T-helper 2 cell treated with Interferon-gamma antibody and Interleukin-4, amounts not matched to agents 5 μg/mL and 100 μg/mL, for 36 hours (primary cell): ENCODE data around the gene MAS1.
"Not testable (repeated sequence)": the region's sequence is repeated elsewhere in the genome, so short reads cannot be mapped to it uniquely, and the experiment has no call there.

Experiments
- DNase-seq: peaks from one replicate; pipeline ENCODE4 v3.0.0; 2021; ENCODE audit warnings: low spot score
- H3K27ac Mint-ChIP-seq: one replicate; pipeline ENCODE4 v1.8.0; 2021; ENCODE audit warnings: mild to moderate bottlenecking, mixed read lengths
- H3K27me3 Mint-ChIP-seq: one replicate; pipeline ENCODE4 v1.8.0; 2021; ENCODE audit warnings: low read depth, mixed read lengths
- H3K36me3 Mint-ChIP-seq: one replicate; pipeline ENCODE4 v1.8.0; 2021; ENCODE audit warnings: low read depth, mixed read lengths
- H3K4me1 Mint-ChIP-seq: one replicate; pipeline ENCODE4 v1.8.0; 2021; ENCODE audit warnings: low read depth, mixed read lengths
- H3K4me3 Mint-ChIP-seq: one replicate; pipeline ENCODE4 v1.8.0; 2022; ENCODE audit warnings: mild to moderate bottlenecking, moderate library complexity, mixed read lengths
- H3K9me3 Mint-ChIP-seq: one replicate; pipeline ENCODE4 v1.8.0; 2021; ENCODE audit warnings: mixed read lengths

Gene MAS1

DNA sequence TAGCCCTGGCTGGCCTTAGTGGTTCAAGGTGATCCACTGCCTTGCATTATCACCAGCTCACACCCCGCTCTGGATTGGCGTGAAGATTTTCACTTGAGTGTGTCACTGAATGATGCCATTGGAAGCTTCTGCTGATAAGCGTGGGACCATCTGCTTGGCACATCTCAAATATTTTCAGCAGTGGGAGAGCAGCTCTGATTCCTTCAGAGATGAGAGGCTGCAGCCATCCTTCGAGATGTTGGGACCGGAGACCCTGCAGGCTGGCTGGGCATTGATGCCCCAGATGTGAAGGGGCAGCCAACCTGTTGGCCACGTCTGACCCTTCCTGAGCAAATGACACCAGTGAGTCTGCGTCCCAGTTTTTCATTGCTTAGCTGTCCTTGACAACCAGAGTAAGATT is at the start of gene MAS1:
Gene MAS1 (plus strand): TSS at position 197 of the 400 bp plus-strand sequence. CDS start 15,968 bp downstream, outside the sequence.
- Mint-ChIP-seq H3K4me1 (no peaks in the 10 kb centered on the region), H3K4me3 (no peak within 1 kb of the TSS), H3K36me3 (no peaks in the 10 kb centered on the region), H3K9me3 (no peaks in the 10 kb centered on the region), H3K27me3 (peaks cover 54% of the 10 kb centered on the region), H3K27ac (no peak within 1 kb of the TSS)
- DNase-seq, result no peak

DNA sequence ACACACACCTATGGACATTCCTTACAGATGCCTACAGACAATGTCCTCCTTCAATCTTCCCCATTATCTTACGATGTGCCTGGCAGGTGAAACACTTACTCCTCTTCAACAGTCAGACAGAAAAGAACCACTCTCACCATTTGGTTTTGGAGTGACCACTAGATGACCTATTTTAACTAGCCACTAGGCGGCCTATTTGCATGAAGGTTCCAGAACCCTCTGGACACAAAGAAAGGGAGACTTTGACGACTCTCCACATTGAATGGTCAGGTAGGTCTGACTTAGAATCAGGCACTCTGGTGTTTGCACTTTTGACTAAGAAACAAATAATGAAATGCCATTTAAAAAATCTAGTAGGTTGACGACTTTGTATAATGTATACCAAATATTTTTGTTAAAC is 48.8 kb upstream of the MAS1 start:
- DNase-seq, result no peak
- H3K36me3 Mint-ChIP-seq, result no peaks in the 10 kb centered on the region
- peaks cover 12% of the 10 kb centered on the region for H3K27me3 Mint-ChIP-seq
- no peaks in the 10 kb centered on the region for H3K9me3 Mint-ChIP-seq
- no peak overlapping the region for H3K27ac Mint-ChIP-seq
- peaks cover 1% of the 10 kb centered on the region for H3K4me1 Mint-ChIP-seq
- H3K4me3 Mint-ChIP-seq, result no peak overlapping the region

DNA sequence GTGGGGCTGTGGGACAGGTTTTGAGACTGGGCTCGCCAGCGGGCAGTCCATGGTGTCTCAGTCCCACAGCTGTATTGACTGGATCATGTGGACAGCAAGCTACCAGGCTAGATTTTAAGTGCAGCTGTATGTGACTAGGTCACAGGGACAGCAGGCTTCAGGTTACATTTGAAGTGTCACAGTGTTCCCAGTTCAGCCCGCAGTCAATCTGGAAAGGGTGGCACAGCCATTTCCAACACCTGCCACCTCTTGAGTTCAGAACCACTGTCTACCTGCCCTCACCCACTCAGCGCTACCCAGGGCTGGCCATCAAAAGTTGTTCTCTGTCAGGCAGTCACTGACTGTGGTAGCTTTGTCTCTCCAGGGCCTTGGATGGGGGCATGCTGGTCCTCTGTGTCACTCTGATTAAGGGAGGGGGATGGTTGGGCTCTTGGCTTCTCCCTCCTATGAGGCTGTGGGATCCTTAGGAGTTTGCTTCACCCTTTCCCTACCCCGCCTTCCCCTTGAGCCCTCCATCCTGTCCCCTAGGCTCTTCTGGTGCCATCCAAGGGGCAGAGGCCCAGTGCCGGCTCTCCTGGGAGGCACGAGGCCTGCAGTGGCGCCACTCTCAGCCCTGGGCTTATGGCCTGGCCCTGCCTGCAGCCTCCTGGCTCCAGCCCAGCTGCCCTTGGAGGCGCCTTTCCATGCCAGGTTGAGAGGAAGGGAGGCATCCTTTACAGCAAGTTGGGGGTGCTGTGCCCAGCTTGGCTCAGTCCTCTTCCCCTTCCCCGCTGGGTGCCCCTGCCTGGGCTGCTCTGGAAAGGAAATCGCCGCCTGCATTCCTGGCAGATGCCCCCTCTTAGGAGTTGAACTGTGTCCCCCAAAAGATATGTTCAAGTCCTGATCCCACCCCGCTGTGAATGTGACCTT is 45.8 kb upstream of the MAS1 start:
- peaks cover 1% of the 10 kb centered on the region for H3K4me1 Mint-ChIP-seq
- H3K36me3 Mint-ChIP-seq, result no peaks in the 10 kb centered on the region
- no peak overlapping the region for H3K27ac Mint-ChIP-seq
- H3K9me3 Mint-ChIP-seq, result peaks cover 12% of the 10 kb centered on the region
- no peak for DNase-seq
- H3K27me3 Mint-ChIP-seq, result peaks cover 8% of the 10 kb centered on the region
- no peak overlapping the region for H3K4me3 Mint-ChIP-seq

DNA sequence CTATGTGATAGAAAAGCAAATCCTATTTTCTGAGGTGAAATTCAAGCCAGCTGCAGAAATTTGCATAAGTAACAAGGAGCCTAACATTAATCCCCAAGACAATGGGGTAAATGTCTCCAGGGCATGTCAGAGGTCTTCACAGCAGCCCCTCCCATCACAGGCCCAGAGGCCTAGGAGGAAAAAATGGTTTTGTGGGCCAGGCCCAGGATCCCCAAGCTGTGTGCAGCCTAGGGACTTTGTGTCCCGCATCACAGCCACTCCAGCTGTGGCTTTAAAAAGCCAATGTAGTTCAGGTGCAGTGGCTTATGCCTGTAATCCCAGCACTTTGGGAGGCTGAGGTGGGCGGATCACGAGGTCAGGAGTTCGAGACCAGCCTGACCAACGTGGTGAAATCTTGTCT is 42.2 kb upstream of the MAS1 start:
- not testable (repeated sequence) for H3K27me3 Mint-ChIP-seq, DNase-seq, H3K4me3 Mint-ChIP-seq, H3K36me3 Mint-ChIP-seq, H3K4me1 Mint-ChIP-seq, H3K27ac Mint-ChIP-seq
- H3K9me3 Mint-ChIP-seq, result peaks cover 14% of the 10 kb centered on the region

DNA sequence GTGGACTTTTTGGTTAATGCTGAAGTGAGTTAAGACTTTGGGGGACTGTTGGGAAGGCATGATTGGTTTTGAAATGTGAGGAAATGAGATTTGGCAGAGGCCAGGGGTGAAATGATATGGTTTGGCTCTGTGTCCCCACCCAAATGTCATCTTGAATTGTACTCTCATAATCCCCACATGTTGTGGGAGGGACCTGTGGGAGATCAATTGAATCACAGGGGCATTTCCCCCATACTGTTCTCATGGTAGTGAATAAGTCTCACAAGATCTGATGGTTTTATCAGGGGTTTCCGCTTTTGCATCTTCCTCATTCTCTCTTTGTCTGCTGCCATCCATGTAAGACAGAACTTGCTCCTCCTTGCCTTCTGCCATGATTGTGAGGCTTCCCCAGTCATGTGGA is 40.9 kb upstream of the MAS1 start:
- peaks cover 14% of the 10 kb centered on the region for H3K9me3 Mint-ChIP-seq
- not testable (repeated sequence) for H3K27me3 Mint-ChIP-seq, H3K4me1 Mint-ChIP-seq, H3K27ac Mint-ChIP-seq, H3K4me3 Mint-ChIP-seq, H3K36me3 Mint-ChIP-seq, DNase-seq

DNA sequence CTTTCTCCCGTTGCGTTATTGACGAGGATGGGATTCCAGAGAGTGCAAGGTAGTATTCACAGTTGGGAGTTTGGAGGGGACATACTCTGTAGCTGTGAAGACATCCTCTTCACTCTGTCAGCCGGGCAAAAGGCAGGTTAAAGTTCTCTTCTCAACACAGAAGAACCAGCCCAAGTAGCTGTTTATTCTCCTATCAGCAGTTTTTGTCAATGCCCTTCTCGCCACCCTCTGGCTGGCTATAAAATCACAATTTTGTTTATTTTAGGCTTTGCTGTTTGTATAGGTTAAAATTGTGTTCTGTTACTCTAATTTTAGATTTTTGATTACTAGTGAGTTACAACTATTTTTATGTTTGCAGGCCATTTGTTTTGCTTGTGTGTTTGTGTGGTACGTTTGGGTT is 37.9 kb upstream of the MAS1 start:
- H3K27ac Mint-ChIP-seq, result no peak overlapping the region
- no peaks in the 10 kb centered on the region for H3K36me3 Mint-ChIP-seq
- DNase-seq, result no peak
- H3K4me3 Mint-ChIP-seq, result no peak overlapping the region
- peaks cover 29% of the 10 kb centered on the region for H3K27me3 Mint-ChIP-seq
- no peaks in the 10 kb centered on the region for H3K4me1 Mint-ChIP-seq
- H3K9me3 Mint-ChIP-seq, result peaks cover 13% of the 10 kb centered on the region

DNA sequence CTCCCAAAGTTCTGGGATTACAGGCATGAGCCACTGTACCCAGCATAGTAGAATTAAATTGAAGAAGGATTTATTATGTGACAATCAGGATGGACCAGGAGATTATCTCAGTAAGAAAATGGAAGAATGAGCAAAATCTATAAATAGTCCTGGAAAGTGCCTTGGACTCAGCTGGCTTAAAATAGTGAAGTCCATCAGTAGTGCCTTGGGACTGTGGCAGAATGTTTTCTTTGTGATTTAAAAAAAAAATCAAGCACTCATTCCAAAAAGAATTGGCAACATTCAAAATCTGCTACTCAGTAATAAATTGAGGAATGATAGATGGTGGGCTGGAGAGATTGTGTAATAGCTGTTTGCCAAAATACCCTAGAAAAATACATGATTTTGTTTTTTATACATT is 37.0 kb upstream of the MAS1 start:
- Mint-ChIP-seq H3K4me3 (no peak overlapping the region), H3K27me3 (peaks cover 34% of the 10 kb centered on the region), H3K36me3 (no peaks in the 10 kb centered on the region), H3K27ac (no peak overlapping the region), H3K9me3 (peaks cover 7% of the 10 kb centered on the region), H3K4me1 (no peaks in the 10 kb centered on the region)
- DNase-seq, result no peak

DNA sequence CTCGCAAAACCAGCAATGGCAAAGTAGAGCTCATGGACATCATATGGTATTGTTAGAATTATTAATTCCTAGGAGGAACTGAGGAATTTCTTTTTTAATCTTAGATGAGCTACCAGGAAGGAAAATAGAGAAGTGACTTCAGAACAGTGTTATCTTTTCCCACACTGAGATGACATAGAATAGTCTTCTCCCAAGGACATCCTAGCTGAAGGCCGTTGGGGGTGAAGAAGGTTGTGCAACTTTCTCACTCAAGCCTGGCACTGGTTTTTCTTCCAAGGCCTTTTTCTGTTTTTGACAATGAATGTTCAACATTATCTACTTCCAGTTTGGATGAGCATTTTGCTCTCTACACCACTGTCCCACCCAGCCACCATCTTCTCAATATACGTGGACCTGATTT is 35.8 kb upstream of the MAS1 start:
- no peak overlapping the region for H3K4me3 Mint-ChIP-seq
- H3K27me3 Mint-ChIP-seq, result peaks cover 38% of the 10 kb centered on the region
- H3K4me1 Mint-ChIP-seq, result no peaks in the 10 kb centered on the region
- H3K27ac Mint-ChIP-seq, result no peak overlapping the region
- no peaks in the 10 kb centered on the region for H3K36me3 Mint-ChIP-seq
- H3K9me3 Mint-ChIP-seq, result peaks cover 3% of the 10 kb centered on the region
- no peak for DNase-seq

DNA sequence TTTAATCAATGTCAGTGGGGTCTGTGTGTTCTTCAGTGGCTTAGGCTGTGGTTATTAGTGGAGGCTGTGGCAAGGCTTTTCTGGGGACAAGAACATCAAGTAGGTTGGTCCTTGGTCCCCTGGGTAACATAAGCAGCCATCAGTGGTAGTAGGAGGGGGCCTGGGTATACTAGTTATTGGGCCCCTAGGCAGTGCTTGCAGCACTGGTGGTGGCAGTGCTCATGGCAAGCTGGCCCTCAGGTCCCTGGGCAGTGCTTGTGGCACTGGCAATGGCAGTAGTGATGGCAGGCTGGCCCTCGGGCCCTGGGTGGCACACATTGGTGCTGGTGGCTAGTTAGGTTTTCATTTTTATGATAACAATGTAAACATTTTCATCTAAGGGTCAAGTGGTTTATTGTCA is 32.5 kb upstream of the MAS1 start:
- no peaks in the 10 kb centered on the region for H3K9me3 Mint-ChIP-seq
- no peak overlapping the region for H3K27ac Mint-ChIP-seq
- H3K36me3 Mint-ChIP-seq, result no peaks in the 10 kb centered on the region
- DNase-seq, result no peak
- H3K4me1 Mint-ChIP-seq, result peaks cover 9% of the 10 kb centered on the region
- H3K27me3 Mint-ChIP-seq, result peaks cover 46% of the 10 kb centered on the region
- H3K4me3 Mint-ChIP-seq, result no peak overlapping the region

DNA sequence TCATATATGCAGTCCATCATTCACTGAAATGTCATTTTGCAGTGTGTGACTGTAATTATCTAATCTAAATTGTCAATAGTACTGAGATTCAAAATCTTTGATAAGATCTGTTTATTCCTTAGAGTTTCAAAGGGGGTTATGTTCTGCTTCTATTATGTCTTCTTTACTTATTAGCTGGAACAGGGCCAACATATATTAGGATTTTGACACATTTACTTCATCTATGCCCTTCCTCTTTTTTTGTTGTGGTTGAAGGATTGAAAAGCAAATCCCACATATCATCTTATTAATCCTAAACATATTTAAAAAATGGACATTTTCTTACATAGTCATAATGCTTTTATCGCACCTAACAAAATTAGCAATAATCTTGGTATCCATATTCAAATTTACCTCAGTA is 30.3 kb upstream of the MAS1 start:
- no peak for DNase-seq
- peaks cover 9% of the 10 kb centered on the region for H3K4me1 Mint-ChIP-seq
- H3K27me3 Mint-ChIP-seq, result peaks cover 42% of the 10 kb centered on the region
- no peaks in the 10 kb centered on the region for H3K36me3 Mint-ChIP-seq
- H3K9me3 Mint-ChIP-seq, result no peaks in the 10 kb centered on the region
- no peak overlapping the region for H3K4me3 Mint-ChIP-seq
- no peak overlapping the region for H3K27ac Mint-ChIP-seq

DNA sequence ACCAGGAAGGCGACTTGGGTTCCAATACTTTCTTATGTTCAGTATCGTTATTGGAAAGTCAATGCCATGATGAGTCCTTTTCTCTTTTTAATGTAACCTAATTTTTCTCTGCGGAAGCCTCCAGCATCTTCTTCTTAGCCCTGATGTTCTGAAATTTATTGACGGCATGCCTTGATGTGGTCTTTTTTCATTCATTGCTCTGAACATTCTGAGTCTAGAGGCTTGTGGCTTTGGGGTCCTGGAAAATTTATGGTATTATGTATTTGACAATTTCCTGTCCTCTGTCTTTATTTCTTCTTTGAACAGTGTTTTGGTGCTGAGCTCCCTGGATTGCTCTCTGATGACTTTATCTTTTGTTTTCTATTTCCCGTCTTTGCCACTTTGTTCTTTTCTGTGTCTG is 28.7 kb upstream of the MAS1 start:
- Mint-ChIP-seq H3K27me3 (peaks cover 31% of the 10 kb centered on the region), H3K9me3 (no peaks in the 10 kb centered on the region), H3K4me1 (peaks cover 9% of the 10 kb centered on the region), H3K4me3 (no peak overlapping the region), H3K36me3 (no peaks in the 10 kb centered on the region), H3K27ac (no peak overlapping the region)
- DNase-seq, result no peak

DNA sequence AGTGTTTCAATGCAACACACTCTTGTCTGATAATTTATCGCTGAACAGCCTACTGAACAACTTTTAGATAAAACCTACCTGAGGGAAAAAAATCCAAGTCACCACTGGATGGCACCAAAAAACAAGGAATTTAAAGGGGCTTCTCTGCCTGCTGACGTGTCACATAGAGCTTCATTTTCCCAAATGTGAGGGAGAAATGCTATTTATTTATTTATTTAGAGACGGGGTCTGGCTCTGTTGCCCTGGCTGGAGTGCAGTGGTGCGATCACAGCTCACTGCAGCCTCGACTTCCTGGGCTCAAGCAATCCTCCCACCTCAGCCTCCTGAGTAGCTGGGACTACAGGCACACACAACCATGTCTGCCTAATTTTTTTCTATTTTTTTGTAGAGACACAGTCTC is 27.4 kb upstream of the MAS1 start:
- not testable (repeated sequence) for H3K36me3 Mint-ChIP-seq, DNase-seq, H3K9me3 Mint-ChIP-seq, H3K4me3 Mint-ChIP-seq, H3K27ac Mint-ChIP-seq, H3K4me1 Mint-ChIP-seq
- H3K27me3 Mint-ChIP-seq, result peaks cover 19% of the 10 kb centered on the region

DNA sequence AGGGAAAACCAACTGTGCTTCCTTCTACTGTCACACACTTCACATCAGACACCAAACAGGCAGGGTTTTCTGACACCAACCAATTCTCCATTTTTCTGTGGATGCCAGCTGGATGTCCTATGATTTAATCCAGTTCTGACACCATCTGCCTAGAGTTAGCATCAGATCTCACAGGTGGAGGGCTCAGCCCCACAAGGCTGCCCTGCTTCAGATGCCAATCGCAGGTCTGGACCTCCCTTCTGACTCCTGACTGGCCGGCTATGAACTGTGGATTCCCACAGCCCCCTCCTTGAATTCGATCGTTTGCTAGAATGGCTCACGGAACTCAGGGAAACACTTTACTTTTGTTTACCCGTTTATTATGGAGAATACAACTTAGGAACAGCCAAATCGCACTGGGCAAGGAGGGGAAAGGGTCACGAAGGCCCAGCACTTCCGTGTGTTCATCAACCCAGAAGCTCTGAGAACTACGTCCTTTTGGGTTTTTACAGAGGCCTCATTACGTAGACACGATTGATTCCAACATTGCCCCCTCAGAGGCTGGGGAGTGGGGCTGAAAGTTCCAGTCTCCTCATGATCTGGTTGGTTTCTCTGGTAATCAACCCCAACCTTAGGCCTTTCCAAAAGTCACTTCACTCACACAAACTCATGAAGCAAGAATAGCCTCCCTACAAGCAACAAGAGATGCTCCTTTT is 25.4 kb upstream of the MAS1 start:
- Mint-ChIP-seq H3K9me3 (no peaks in the 10 kb centered on the region), H3K27me3 (peaks cover 15% of the 10 kb centered on the region), H3K4me1 (peaks cover 9% of the 10 kb centered on the region), H3K36me3 (no peaks in the 10 kb centered on the region), H3K4me3 (no peak overlapping the region), H3K27ac (no peak overlapping the region)
- no peak for DNase-seq
